Cardiac fibroblast (primary cell): ENCODE measurements around the gene RIC1.
A peak's percentile ranks its signal among the peaks of the same experiment; 100 is the strongest.

ENCODE experiments used
- DNase-seq, 2 donors: peaks; one replicate each; pipeline versions ENCODE4 v3.0.0 to v3.0.0-alpha.2; 2010; ENCODE audit warnings: low read depth in 2 of 2
- H3K4me3 ChIP-seq, 2 donors: replicated peaks in 1 of 2; 1 replicate in 1 of 2; 2 replicates in 1 of 2; pipeline ENCODE4 v1.5.1; 2011; ENCODE audit warnings: low read depth in 2 of 2, low read length in 2 of 2, mild to moderate bottlenecking in 2 of 2, moderate library complexity in 1 of 2
- TF ChIP-seq, protein P1 (sequence below): IDR thresholded peaks from one replicate; pipeline ENCODE4 v1.5.1; 2011; ENCODE audit warnings: low read depth, mild to moderate bottlenecking, low read length, inconsistent platforms

RIC1 gene

DNA sequence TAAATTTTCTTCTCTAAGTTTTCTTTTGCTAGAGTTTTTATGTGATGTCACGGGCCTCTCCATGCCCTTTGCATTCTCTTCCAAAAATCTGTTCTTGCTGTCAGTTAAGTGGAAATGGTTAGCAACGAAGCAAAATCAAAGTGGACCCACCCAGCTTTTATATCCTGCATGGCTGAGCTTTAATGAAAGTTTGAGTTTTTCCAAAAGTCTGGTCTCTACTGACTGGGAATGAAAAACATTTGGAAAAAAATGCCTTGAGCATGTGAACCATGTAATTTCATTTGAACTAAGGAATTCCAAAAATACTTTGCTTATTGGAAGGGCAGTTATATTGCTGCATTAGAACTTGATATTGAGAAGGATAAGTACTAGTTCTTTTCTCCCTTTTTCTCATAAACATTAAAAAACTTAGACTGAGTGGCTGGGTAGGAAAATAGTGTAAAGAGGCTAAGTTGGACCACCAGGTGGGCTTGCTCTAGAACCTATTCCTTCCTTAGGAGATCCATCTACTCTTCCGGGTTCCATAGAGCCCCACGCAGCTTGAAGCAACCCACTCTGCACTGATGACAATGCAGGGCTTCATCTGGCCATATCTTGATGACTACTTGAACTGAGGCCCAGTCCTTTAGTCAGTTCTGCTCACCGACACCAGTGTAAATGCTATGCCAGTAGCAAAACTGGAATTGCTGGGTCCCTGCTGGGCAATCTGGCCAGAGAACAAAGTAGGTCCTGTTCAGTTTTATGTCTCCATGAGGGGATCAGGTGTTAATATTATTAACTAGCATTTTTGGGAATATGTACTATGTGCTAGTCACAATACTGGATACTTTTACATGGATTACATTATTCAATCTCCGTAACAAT, 17.4 kb upstream of the RIC1 start:
- no peak for DNase-seq
- TF ChIP-seq, protein P1, sequence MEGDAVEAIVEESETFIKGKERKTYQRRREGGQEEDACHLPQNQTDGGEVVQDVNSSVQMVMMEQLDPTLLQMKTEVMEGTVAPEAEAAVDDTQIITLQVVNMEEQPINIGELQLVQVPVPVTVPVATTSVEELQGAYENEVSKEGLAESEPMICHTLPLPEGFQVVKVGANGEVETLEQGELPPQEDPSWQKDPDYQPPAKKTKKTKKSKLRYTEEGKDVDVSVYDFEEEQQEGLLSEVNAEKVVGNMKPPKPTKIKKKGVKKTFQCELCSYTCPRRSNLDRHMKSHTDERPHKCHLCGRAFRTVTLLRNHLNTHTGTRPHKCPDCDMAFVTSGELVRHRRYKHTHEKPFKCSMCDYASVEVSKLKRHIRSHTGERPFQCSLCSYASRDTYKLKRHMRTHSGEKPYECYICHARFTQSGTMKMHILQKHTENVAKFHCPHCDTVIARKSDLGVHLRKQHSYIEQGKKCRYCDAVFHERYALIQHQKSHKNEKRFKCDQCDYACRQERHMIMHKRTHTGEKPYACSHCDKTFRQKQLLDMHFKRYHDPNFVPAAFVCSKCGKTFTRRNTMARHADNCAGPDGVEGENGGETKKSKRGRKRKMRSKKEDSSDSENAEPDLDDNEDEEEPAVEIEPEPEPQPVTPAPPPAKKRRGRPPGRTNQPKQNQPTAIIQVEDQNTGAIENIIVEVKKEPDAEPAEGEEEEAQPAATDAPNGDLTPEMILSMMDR = no peak
- no peak overlapping the region for H3K4me3 ChIP-seq

DNA sequence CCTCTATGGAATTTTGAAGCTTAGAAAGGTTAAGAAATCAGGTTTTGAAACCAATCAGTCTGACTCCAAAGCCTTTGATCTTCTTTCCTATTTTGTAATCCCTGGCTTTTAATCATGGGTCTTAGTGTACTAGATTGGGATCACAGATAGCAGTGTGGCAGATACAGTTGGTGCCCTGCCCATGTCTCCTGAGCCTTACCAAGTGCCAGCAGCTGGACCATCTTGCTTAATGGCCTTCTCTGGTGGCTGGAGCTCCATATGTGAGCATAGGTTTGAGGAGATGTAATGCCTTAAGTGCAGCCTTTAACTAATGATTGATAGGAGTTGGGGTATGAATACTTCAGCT, 16.7 kb upstream of the RIC1 start:
- TF ChIP-seq, protein P1 = no peak
- no peak overlapping the region for H3K4me3 ChIP-seq
- DNase-seq = no peak

DNA sequence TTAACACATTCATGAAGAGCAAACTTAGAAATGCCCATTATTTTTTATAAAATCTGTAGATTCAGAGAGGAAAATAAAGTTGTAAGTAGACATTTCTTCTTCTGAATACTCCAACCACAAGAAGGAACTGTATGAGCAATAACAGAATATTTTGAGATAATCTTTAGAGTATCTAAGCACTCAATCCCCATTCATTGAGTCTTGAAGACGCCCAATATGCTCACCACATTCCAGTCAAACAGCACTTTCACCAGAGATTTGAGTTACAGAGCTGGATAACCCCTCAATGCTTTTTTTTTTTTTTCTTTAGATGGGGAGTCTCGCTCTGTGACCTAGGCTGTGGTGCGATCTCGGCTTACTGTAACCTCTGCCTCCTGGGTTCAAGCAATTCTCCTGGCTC, 14.7 kb upstream of the RIC1 start:
- no peak overlapping the region for H3K4me3 ChIP-seq
- TF ChIP-seq, protein P1 = no peak
- no peak for DNase-seq

DNA sequence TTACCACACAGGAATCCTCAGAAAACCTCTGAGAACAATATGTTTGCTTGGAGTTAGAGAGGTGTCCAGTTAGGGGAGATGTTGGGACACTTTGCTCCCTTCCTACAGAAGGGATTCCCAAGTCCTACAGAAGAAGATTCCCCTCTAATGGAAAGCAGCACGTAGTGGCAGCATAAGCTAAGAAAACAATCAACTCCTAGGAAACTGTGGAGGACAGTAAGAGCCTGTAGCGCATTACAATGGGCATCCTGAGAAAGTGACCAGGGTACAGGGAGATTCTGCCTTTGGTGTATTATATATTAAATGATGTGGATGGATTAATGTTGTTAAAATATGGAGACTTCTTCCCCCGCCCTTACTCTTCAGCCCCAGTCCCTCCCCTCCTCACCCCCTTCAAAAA, 13.9 kb upstream of the RIC1 start:
- H3K4me3 ChIP-seq = no peak overlapping the region
- no peak for DNase-seq
- TF ChIP-seq, protein P1 = no peak

DNA sequence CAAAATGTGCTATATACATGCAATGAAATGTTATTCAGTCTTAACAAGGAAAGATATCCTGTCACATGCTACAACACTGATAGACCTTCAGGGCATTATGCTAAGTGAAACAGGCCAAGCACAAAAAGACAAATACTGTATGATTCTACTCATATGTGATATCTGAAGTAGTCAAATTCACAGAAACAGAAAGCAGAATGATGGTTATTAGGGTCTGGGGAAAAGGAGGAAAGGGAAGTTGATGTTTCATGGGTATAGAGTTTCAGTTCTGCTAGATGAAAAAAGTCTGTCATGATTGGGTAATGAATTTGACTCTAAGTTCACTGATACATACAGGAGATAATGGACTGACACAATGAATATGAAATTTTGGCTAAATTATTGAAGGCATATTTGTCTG, 11.2 kb upstream of the RIC1 start:
- DNase-seq = no peak
- H3K4me3 ChIP-seq = no peak overlapping the region
- TF ChIP-seq, protein P1 = no peak

DNA sequence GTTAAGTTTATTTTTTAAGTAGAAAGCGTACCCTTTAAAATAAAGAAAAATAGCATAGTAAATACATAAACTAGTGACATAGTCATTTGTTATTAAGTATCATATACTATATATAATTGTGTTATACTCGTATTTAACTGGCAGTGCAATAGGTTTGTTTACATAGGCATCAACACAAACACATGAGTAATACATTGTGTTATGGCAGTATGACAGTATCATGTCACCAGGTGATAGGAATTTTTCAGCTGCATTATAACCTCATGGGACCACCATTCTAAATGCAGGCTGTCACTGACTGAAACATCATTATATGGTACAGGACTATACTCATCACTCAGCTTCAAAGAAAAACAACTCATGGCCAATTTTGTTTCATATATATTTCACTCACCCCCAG, 8.4 kb upstream of the RIC1 start:
- DNase-seq = no peak
- TF ChIP-seq, protein P1 = no peak
- H3K4me3 ChIP-seq = no peak overlapping the region

DNA sequence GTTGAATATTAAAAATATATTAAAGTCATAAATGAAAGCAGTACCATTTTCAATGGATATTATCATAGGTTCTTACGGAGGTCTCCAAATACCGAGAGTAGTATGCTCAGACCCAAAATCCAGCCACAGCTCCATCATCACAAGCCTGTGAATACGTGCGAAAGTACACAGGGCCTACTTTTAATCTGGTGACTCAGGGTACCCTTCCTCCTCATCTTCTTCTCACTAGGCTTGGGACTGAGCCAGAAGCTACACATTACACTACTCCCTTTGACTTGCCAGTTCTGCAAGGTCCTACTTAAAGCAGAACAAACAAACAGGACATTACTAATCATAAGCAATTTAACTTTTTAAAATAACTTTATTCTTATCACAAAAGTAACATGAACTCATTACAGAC, 7.6 kb upstream of the RIC1 start:
- peak overlapping the region in 1 of 2 donors; percentile 16 for H3K4me3 ChIP-seq
- TF ChIP-seq, protein P1 = no peak
- DNase-seq = peak; percentile 67 to 90
